GM13976 (cell line): ENCODE data around the gene PRRT4.

Experiments
- DNase-seq: peaks from one replicate; pipeline ENCODE4 v3.0.0; 2012; ENCODE audit warnings: low spot score
- CTCF ChIP-seq: IDR thresholded peaks from 2 replicates; pipeline ENCODE4 v1.5.1; 2012; ENCODE audit warnings: borderline replicate concordance, mild to moderate bottlenecking; ENCODE audit not compliant: insufficient read depth; ENCODE audit errors: extremely low read depth, missing control alignments, control extremely low read depth
- in situ Hi-C: fragments of 300-500 bp; cut with MboI; formaldehyde crosslinking; loops from one replicate; pipeline ENCODE4 v1.12.0; 2022; ENCODE audit warnings: low sequenced_read_pairs, mixed read lengths, inconsistent platforms; ENCODE audit not compliant: unreplicated experiment

Gene PRRT4

GRCh38 chr7:128394904-128395496 is 33.5 kb upstream of the PRRT4 start:
- in situ Hi-C loops, result no loop called here
- DNase-seq, result peak; percentile 35
- TF ChIP-seq CTCF, result no peak

GRCh38 chr7:128393526-128394330 is 32.2 kb upstream of the PRRT4 start:
- DNase-seq, result no peak
- no peak for TF ChIP-seq CTCF
- in situ Hi-C loops, result no loop called here

- TF ChIP-seq CTCF, result no peak
- DNase-seq, result no peak
- in situ Hi-C loops, result no loop called here
Measured at GRCh38 chr7:128392446-128393327, 31.2 kb upstream of the PRRT4 start.

- in situ Hi-C loops, result no loop called here
- TF ChIP-seq CTCF, result no peak
- DNase-seq, result no peak
Measured at GRCh38 chr7:128391805-128392204, 30.3 kb upstream of the PRRT4 start.

- no peak for TF ChIP-seq CTCF
- in situ Hi-C loops, result no loop called here
- DNase-seq, result no peak
Measured at GRCh38 chr7:128390871-128391565, 29.5 kb upstream of the PRRT4 start.
